GM21529 (cell line): ENCODE results near the gene TRIM60.
"Not testable (repeated sequence)": the region's sequence is repeated elsewhere in the genome, so short reads cannot be mapped to it uniquely, and the experiment has no call there.

ENCODE experiments used
- ATAC-seq: cut with Tn5 transposase; IDR thresholded peaks from one replicate; pipeline ENCODE4 v1.9.1; 2021; ENCODE audit not compliant: unreplicated experiment

TRIM60 gene

GRCh38 chr4:165052627-165053026 is 20.8 kb downstream of the TRIM60 start:
- ATAC-seq = no peak

- no peak for ATAC-seq
Measured at GRCh38 chr4:165053645-165054044, 21.8 kb downstream of the TRIM60 start, which contains the start of gene TRIM75. Gene TRIM75, plus strand, starts transcription at chr4:165053866. Its CDS starts 5,282 bp downstream, at chr4:165059148.

- no peak for ATAC-seq
Measured at GRCh38 chr4:165055601-165056000, 23.8 kb downstream of the TRIM60 start.

GRCh38 chr4:165058666-165059065 is 26.9 kb downstream of the TRIM60 start:
- no peak for ATAC-seq

- ATAC-seq = no peak
Measured at GRCh38 chr4:165059386-165059785, 27.6 kb downstream of the TRIM60 start.

- no peak for ATAC-seq
Measured at GRCh38 chr4:165060938-165061337, 29.1 kb downstream of the TRIM60 start.

- ATAC-seq = no peak
Measured at GRCh38 chr4:165070560-165070959, 38.8 kb downstream of the TRIM60 start.

GRCh38 chr4:165073346-165073745 is 41.5 kb downstream of the TRIM60 start:
- not testable (repeated sequence) for ATAC-seq

GRCh38 chr4:165077034-165077578 is 45.3 kb downstream of the TRIM60 start:
- ATAC-seq = no peak

- ATAC-seq = no peak
Measured at GRCh38 chr4:165079476-165079875, 47.7 kb downstream of the TRIM60 start.

- ATAC-seq = not testable (repeated sequence)
Measured at GRCh38 chr4:165084787-165085186, 53.0 kb downstream of the TRIM60 start.

GRCh38 chr4:165085946-165086345 is 54.1 kb downstream of the TRIM60 start:
- no peak for ATAC-seq

GRCh38 chr4:165088366-165088765 is 56.6 kb downstream of the TRIM60 start:
- ATAC-seq = no peak
